Measurements from ENCODE around the gene CACNG7.

- TF ChIP-seq CTCF (conservative IDR thresholded peaks at IDR 0.05 in 1 of 2, IDR thresholded peaks at IDR 0.05 in 1 of 2; ENCODE audit: extremely low read depth in 1 of 2, insufficient read depth in 1 of 2, low read depth in 1 of 2, low read length in 2 of 2) (no peak), EZH2 (IDR thresholded peaks at IDR 0.05; ENCODE audit: borderline replicate concordance, low read length) (no peak)
These were observed 43.6 kb upstream of the CACNG7 start for GRCh38 chr19:53865523-53865917.

Measured in mammary epithelial cell (primary cell).